Measurements from ENCODE around the gene TRIM3.

GRCh38 chr11:6486938-6487337 lies 13.2 kb upstream of the TRIM3 start:
- TF ChIP-seq POLR2A (IDR thresholded peaks at IDR 0.05) (no peak), CTCF (IDR thresholded peaks at IDR 0.05) (no peak), POLR2AphosphoS5 (IDR thresholded peaks at IDR 0.05) (no peak)

All from breast epithelium (tissue), 3 donors.